Measurements from ENCODE around the gene ASZ1.

The ASZ1 gene

DNA sequence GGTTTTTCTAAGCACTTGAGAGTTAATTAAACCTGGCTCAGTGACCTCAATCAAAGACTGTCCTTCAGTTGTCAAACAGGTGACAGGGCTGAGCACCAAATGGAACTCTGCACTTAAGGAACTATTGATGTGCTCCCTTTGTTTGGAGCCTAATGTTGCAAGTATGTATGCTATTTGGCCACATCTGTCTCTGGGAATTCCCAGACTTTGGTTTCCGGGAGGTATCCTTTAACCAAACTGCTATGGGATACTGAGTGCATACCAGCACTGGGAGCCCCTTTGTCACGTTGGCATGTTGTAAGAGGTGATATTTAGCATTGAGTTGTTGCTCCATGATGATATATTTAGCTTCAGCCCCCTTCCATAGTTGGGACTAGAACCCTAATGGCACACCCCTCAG, 25.2 kb downstream of the ASZ1 start:
- DNase-seq (ENCODE audit: low read depth, low spot score) = no peak

DNA sequence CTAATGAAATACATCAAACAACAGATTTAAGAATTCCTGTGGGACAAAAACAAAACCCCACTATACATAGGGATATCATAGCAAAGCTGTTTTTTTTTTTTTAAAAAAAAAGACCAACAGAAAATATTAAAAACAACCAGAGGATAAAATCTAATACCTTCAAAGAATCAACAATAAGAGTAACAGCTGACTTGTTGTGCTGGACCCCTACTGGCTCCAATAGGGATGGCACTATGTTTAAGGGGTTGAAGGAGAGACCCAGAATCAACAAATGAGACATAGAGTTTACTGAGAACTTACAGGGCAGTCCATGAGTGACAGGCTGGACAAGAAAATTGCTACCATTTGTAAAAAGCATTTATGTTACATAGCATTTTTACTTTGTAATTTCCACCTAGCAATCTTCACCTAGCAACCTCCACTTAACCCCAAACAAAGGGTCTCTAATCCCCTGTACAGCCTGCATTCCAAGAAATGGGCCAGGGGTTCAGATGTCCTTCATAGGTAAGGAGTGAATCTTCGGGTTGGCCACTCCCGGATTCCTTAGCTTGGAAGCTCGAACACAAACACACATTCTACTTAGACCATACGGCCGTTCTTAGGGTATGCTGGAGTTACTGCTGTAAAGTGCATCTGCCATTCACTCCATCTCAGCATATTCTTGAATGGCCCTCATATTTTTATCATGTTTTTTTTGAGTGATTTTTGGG, 25.8 kb downstream of the ASZ1 start:
- no peak for DNase-seq (ENCODE audit: low read depth, low spot score)

DNA sequence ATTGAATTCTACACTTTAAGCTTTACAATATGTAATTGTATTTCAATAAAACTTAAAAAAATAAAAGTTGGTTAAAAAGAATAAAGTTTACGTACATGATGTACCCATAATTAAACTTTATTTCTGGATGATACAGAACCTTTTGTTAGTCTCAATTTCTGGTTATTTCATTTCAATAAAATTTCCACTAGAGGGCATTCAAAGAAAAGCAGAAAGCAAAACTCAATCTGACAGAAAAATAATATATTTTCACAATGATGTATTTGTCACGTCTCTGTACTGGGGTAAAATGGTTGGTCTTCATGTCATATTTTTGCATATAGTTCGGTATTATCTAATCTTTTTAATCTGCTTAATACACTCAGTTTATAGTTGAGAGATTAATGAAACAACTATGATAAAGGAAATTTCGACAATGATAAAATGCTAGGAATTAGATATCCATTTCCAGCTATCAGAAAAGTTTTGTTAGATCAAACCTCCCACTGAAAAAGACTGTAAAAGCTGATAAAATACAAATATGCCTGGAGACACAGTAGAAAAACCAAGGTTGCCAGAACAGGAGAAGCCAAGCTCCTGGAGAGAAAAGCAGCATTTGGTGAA, 27.4 kb downstream of the ASZ1 start:
- DNase-seq (ENCODE audit: low read depth, low spot score) = no peak

DNA sequence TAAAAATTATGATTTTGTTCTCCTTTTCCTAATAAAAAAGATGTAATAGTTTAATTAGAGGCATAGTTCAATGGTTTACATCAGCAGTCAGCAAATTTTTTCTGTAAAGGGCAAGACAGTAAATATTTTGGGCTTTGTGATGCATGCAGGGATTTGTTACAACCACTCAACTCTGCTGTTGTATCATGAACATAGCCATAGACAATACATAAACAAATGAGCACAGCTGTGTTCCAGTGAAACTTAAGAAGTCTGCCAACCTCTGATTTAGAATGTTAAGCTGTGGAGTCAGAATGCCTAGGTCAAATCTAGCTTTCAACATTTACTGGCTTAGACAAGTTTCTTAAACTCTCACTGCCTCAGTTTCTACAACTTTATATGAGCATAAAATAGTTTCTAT, 31.6 kb downstream of the ASZ1 start:
- no peak for DNase-seq (ENCODE audit: low read depth, low spot score)

DNA sequence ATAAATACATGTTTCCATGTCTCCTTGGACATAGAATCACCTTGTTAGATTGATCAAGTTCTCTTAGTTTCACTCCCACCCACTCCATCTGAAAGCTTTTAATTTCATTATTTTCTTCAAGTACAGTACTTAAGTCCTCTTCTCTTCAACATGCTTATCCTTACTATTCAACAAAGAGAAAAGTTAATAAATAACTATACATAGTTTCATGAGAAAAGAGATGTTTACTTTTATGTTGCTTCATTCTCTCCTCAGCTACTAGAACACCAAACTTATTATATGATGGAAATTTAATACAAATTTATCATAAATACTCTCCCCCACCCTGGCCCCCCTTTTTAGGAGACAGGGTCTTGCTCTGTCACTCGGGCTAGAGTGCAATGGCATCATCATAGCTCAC, 33.5 kb downstream of the ASZ1 start:
- DNase-seq (ENCODE audit: low read depth, low spot score) = no peak

DNA sequence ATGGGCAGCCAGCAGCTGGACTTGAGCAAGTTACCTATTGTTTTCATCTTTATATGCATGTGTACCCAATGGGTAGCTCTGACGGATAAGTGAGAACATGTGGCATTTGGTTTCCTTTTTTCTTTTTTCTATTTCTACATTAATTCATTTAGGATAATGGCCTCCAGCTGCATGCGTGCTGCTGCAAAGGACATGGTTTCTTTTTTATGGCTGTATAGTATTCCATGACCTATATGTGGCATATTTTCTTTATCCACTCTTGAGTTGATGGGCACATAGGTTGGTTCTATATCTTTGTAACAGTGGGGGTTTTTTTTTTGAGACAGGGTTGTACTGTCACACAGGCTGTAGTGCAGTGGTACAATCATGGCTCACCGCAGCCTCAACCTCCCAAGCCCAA, 37.4 kb downstream of the ASZ1 start:
- DNase-seq (ENCODE audit: low read depth, low spot score) = no peak

DNA sequence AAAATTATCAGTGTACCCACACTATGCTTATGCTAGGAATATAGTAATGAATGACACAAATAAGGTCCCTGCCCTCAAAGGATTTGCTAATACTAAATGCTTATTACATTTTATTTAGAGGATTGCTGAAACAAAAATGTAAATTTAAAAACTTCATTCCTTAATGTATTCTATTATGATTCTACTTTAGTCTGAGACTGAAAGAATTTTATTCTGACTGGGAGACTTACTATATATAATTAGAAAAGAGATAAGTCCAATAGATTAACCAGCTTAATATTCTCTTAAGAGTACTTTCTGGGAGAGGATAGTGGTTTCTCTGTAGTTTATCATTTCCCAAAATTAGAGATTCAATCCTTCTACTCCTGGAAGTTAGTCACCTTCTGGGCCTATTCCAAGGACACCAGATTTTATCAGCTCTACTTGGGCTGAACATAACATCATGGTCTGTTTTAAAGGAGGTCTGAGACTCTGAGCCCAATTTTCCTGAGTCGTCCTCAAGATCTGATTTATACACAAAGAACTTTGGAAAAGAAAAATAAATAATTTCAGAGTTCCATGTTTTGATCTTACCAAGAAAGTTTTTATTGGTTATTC, 41.1 kb downstream of the ASZ1 start:
- no peak for DNase-seq (ENCODE audit: low read depth, low spot score)

DNA sequence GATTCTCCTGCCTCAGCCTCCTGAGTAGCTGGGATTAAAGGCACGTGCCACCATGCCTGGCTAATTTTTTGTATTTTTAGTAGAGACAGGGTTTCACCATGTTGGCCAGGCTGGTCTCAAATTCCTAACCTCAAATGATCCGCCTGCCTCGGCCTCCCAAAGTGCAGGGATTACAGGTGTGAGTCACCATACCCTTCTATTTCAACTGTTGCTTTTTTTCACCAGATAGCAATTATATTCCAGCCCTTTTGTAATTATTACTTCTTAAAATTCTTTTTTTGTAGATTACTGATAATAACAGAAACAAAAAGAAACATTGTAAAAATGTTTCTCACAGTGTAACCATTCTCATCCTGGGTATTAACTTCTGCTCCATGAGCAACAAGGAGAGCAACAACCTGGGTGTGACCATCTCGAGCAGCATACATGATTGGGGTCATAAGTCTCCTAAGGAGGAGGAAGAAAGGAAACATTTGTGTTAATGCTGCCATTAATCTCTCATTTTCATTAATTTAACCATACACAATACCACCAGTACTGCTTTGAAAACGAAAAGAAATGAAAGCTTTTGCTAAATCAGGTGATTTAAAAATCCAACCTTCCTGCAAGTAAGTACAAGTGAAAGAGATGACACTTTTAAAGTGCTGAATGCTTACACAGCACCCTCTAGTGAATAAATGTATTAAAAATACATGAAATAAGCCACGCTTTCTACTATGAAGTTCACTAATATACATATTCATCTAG, 41.8 kb downstream of the ASZ1 start:
- DNase-seq (ENCODE audit: low read depth, low spot score) = no peak

DNA sequence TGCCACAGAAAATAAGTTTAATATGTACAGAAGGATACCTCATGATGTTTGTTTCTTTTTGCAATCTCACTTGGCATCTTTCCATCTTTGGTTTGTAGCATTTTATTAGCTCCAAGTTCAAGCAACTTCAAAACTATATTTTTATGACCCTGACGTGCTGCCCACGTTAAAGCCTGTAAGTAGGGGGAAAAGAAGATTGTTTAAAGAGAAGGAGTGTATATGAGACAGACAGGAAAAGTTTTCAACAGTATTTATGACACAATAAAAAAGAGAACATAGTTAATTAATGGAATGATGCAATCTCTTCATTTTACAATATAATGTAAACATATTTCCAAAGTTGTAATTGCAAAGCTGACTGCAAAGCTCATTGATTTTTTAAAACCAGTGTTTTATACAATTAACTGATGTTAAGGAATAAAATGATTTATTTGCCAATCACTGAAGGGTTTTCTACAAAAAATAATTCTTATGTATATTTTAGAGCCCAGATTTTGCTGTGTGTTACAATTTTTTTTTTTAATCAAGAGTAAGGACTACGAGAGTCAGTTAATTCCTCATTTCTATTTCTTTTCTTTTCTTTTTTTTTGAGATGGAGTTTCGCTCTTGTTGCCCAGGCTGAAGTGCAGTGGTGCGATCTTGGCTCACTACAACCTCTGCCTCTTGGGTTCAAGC, 42.5 kb downstream of the ASZ1 start:
- no peak for DNase-seq (ENCODE audit: low read depth, low spot score)

DNA sequence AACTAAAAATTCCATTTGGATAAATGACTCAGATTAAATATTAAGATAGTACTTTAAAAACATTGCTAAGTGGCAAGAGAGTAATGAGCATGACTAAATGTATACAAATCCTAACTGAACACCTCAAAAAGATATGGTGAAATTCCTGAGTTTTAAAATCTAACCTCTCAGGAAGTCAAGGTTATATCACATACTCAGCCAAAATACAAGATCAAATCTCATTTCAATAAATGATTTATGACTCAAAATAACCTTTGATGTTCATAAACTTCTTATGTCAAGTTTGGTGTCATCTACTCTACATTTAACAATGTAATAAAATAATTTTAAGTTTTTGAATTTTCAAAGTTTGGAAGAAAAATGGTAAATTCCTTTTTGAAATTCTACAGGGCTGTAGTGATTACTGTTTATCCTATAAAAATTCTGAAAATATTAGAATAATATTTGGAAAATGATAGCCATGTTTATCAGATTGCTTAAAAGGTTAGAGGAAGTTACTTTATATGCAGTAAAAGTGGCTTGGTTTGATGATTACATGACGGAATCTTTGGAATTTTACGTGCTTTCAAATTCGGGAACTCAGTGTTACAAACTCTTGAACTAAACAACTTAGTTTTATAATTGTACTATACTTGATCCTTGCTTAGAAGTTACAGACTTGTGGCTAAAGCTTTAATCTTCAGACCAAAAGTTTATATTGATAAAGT, 43.7 kb downstream of the ASZ1 start:
- no peak for DNase-seq (ENCODE audit: low read depth, low spot score)

DNA sequence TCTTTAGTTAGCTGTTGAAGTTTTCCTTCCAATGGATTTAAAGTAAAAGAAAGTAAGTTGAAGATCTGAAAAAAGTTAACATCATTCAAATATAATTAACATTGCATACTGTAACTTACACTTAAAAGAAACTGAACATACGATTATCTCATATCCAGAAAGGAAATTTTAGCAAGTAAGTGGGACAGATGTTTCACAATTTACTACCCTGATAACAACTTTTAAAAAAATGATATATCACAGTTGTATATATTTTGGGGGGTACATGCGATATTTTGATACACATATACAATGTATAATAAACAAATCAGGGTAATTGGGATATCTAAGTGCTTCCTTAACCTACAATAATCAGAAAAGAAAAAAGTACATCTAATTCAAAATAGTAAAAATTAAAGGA, 44.2 kb downstream of the ASZ1 start:
- DNase-seq (ENCODE audit: low read depth, low spot score) = no peak

DNA sequence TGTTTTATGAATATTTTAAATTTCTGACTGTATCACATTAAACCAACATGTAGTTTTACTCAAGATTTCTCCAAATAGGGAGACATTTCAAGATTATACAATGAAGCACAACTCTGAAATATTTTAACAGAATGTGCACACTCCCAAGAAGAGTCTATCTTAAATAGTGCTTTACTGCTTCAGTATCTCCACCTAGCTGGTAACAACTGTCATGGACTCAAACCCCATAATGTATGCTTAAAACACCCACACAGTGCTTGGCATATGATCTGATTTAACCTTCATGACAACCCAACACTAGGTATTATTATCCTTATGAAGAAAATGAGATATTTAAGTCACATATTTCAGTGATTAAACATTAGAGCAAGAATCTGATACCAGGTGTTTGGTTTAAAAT, 45.9 kb downstream of the ASZ1 start:
- DNase-seq (ENCODE audit: low read depth, low spot score) = no peak

DNA sequence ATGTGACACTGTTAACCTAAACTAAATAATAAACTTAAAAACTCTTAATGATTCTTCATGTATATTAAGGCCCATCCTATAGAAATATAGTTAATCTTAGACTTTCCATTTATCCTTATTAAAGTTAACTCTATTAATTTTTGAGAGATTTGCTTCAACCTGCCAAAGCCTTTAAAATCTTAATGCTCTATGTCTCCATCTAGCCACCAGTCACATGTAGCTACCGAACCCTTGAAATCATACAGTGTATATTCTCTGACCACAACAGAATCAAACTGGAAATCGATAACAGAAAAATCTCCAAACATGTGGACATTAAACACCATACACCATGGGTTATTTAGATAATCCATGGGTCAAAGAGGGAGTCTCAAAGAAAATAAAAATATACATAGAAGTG, 51.9 kb downstream of the ASZ1 start:
- DNase-seq (ENCODE audit: low read depth, low spot score) = no peak

DNA sequence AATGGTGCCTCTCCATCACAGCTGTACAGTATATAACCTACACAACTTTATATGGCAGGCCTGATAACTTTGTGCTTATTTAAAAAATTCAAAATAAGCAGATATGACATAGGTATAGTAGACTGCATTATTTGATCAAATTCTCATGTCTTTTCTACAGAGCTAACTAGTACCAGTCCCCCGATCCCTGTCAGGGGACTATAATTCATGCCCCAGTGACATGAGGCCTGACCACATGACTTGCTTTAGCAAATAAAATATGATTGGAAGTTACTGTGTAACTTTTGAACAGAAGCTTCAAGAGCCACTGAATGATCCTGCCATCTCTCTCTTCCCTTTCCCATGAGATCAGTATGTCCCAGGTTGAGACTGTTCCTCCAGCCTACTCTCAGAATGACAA, 55.2 kb downstream of the ASZ1 start:
- DNase-seq (ENCODE audit: low read depth, low spot score) = no peak

DNA sequence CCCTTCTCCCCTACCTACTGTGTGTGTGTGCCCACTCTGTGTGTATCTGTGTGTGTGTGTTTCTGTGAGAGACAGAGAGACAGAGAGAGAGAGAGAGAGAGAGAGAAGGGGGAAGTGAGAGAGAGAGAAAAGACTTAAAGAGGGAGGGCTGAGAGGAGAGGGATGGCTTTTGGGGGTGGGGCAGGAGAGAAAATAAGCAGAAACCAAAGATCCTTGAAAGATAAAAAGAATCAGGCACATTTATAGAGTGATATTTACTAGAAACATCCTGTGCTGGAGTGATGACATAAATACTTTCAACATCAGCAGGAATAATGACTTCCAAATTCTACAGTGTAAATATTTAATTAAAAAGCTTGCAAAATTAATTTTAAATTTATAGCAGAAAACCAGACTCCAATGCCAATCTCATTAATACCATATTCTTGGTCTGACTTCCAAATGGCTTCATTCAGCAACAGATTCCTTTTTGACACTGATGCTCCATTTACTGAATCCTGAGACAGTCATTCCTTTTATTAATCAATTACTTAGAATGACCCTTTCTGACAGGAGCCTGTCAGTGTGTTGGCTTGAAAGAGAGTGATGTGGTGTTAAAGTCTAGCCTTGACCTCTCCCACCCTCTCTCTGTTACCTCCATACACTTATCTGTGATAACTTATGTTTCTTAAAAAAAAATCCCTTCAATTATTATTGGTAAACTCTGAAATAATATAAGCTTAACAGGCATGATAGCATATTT, 62.8 kb downstream of the ASZ1 start:
- DNase-seq (ENCODE audit: low read depth, low spot score) = no peak

DNA sequence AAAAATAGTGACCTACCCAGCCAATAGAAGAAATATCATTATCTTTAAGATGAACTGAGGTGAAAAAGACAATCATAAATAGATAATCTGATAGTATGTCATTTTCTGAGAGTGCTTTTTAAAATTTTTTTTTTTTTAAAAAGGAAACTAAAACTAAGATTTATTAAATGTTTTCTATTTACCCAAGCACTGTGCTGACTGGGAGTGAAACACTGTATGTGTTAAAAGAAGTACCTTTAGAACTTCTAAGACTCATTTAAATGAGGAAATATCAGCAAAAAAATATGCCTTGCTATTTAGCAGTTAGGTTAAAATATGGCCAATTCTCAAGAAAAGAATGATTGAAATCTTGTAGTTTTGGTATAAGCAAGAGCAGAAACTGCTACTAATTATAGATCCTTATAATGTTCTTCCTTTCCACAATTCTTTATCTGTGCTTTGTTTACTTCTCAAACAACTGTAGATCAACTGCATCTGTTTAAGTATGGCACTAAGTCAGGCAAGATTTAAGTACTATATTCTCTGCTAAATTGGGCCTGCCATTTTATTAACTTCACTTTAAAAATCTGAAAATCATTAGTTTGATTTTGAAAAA, 64.9 kb downstream of the ASZ1 start:
- DNase-seq (ENCODE audit: low read depth, low spot score) = no peak

DNA sequence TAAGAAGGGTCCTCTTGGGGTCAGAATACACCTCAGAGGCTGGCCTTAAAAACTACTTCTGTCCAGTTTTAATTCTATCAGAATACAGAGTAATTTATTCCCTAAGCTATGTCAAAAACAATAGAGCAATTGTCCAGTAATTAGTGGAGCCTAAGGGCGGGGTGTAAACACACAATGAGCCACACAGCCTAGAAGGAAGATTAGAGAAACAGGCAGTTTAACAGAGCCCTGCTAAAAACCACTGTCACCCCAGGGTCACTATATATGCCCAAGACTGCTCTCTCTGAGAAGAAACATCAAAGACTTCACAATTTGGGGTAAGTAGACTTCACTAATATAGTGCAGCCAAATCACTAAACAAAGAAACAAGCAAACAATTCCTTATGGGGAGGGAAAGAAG, 77.3 kb downstream of the ASZ1 start:
- no peak for DNase-seq (ENCODE audit: low read depth, low spot score)

DNA sequence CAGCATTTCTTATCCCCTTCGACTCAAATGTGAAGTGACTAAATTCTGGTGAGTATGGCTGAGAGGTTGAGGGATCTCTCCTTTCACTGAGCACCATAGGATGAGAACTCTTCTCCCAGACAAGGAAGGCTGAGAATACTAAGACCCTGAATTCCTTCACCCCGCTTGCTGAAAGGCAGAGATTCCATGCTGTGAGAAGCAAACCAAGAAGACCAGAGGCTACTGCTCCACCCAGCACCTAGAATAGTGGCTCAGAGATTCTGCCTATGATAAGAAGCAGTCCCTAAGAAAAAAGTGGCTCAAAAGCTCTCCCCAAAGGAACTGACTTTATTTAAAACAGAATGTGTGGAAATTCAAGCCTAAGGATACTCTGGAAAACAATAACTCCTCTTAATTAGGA, 77.7 kb downstream of the ASZ1 start:
- DNase-seq (ENCODE audit: low read depth, low spot score) = no peak

DNA sequence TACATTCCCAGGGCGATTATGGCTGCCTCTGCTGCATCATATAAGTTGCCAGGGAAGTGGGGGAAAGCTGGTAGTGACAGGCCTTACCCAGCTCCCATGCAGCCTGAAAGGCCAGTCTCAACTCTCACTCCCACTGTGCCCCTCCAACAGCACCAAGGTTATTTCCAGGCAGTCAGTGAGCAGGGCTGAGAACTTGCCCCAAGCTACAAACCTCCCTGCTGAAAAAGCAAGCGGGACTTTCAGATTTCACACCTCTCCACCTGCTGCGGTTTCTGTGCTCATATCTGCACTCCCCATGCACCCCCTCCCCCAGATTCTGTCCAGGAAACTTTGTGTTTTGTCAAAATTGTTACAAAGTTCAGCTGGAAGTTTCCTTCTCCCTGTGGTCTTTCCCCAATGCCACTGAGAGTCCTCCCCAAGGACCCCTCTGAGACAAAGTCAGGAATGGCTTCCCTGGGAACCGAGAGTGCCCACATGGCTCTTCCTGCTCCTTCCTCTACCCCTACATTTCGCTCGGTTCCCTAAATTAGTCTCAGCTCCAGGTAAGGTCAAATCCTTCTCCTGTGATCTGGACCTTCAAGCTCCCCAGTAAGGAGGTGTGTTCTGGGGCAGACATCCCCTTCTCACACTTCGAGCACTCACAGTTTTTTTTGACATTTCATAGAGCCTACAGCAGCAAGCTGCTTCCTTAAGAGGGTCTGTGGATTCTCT, 79.2 kb downstream of the ASZ1 start:
- DNase-seq (ENCODE audit: low read depth, low spot score) = no peak

DNA sequence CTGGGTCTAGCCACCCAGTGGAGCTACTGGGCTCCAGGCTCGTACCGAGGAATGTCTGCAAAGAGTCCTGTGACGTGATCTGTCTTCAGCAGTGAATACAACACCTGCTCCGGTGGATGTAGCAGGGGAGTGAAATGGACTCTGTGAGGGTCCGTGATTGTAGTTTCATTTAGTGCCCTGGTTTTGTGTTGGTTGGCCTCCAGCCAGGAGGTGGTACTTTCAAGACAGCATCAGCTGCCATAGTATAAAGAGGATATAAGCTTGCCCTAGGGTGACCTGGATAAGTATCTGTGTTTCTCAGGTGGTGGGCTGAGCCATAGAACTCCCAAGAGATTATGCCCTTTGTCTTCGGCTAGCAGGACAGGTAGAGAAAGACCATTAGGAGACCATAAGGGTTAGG, 79.8 kb downstream of the ASZ1 start:
- DNase-seq (ENCODE audit: low read depth, low spot score) = no peak
